HG02885 (cell line): Measurements from ENCODE around the gene NUCB2.
"Not testable (repeated sequence)": the region's sequence is repeated elsewhere in the genome, so short reads cannot be mapped to it uniquely, and the experiment has no call there.

Source experiments
- ATAC-seq: cut with Tn5 transposase; IDR thresholded peaks from one replicate; pipeline ENCODE4 v1.9.1; 2021; ENCODE audit warnings: mild to moderate bottlenecking; ENCODE audit not compliant: unreplicated experiment, poor library complexity

Gene NUCB2

DNA sequence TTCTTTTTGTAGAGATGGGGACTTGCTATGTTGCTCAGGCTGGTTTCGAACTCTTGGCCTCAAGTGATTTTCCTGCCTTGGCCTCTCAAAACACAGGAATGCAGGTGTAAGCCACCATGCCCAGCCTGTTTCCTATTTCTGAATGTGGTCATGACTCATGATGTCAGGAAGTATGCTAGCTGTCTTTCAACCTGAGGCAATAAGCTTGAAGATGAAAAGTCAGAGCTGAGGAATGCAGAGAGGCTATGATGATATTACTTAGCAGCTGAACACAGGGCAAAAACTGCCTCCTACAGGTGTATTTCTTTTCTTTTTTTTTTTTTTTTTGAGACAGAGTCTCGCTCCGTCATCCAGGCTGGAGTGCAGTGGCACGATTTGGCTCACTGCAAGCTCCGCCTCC is 9.0 kb upstream of the NUCB2 start:
- no peak for ATAC-seq

DNA sequence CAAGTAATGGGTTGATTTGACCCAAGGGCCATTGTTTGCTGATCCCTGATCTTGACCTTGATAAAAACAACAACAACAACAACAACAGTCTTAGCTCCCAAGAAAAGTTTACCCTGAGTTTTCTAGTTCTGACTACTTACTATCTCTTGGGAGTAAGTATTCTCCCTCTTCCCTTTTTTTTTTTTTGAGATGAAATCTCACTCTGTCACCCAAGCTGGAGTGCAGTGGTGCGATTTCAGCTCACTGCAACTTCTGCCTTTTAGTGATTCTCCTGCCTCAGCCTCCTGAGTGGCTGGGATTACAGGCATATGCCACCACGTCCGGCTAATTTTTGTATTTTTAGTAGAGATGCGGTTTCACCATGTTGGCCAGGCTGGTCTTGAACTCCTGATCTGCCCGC is 8.0 kb upstream of the NUCB2 start:
- ATAC-seq, result not testable (repeated sequence)

DNA sequence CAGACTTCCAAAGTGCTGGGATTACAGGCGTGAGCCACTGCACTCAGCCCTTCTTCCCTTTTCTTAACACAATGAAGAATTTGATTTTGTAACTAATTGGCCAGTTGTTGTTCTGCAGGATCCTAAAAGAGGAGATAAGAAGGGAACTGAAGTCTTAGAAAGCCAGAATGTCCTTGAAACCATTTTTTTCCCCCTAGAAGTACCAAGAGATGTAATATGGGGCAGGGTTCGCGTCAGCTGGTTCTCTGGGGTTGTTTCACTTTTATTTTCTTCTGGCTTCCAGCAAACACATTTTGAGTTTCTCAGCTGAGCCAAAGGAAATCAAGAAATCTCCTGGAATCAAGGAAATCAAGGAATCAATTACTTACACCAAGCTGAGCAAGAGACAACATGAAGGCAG is 7.6 kb upstream of the NUCB2 start:
- no peak for ATAC-seq

DNA sequence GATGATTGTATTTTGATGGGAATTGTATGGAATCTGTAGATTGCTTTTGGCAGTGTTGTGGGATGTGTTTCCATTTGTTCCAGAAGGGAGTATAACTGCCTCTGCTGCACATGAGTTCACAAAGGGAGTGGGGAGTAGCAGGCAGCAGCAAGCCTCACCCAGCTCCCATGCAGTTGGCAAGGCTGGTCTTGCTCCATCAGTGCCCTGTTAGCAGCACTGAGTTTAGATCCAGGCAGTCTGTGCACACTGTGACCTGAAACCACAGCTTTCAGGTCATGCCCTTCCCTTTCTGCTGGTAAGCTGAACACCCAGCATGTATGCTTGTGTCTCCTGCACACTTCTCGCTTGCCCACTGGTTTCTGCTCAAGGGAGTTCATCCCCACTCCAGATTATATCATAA is 3.7 kb upstream of the NUCB2 start:
- ATAC-seq, result no peak

DNA sequence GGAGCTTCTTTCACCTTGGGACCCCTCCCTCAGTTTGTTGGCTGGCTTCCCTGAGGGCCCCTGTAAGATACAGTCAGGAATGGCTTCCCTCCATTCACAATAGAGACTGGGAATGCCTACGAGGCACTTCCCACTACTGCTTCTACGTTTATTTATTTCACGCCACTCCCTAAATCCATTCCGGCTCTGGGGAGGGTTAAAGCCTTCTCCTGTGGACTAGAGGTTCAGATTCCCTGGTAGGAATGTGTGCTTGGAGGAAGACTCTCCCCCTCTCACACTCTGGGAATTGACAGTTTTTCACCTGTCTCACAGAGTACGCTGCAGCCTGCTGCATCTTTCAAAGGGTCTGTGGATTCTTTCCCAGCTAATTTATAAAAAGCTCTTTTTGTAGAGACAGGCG is 3.3 kb upstream of the NUCB2 start:
- ATAC-seq, result no peak

DNA sequence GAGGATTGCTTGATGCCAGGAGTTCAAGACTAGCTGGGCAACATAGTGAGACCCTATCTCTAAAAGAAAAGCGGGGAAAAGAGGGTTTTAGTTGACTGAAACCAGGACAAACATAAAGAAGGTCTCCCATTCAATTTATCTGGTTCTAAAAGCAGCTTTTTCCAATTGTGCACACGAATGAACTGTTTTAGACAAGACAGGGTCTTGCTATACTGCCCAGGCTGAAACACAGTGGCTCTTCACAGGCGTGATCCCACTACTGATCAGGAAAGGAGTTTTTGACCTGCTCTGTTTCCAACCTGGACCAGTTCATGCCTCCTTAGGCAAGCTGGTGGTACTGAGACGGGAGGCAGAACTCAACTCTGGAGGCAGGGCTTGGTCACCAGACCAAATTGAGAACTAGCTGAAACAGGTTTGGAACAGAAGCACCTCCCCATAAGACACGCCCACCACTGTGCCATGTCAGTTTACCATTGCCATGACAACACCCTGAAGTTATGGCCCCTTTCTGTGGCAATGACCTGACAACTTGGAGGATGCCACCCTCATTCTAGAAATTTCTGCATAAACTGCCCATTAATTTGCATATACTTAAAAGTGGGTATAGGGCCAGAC is 2.8 kb upstream of the NUCB2 start:
- no peak for ATAC-seq

DNA sequence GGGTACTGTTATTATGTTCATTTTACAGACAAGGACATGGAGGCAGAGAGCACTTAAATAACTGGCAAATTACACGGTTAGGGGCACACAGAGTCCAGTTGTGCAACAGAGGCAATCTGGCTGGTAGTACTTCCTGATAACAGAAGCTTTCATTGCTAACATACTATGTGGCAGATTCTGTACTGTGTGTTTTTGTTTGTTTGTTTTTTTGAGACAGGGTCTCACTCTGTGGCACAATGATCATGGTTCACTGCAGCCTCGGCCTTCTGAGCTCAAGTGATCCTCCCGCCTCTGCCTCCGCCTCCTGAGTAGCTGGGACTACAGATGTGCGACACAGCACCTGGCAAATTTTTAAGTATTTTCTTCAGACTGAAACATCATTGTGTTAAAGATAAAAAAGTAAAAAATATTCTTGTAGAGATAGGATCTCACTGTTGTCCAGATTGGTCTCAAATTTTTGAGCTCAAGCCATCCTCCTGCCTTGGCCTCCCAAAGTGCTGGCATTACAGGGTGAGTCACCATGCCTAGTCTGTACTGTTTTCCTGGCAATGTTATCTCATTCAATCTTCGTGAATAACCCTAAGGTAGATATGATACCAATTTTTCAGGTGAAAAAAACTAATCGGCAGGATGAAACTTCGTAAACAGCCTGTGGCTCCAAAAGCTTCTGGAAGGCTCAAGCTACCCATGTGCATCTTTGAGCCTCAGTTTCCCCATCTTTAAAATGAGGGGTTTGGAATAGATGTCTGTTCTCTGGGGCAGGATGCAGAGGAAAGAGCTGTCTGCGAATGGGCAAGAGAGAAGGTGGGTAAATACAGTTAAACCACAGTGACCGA is 921 bp upstream of the NUCB2 start:
- ATAC-seq, result no peak

DNA sequence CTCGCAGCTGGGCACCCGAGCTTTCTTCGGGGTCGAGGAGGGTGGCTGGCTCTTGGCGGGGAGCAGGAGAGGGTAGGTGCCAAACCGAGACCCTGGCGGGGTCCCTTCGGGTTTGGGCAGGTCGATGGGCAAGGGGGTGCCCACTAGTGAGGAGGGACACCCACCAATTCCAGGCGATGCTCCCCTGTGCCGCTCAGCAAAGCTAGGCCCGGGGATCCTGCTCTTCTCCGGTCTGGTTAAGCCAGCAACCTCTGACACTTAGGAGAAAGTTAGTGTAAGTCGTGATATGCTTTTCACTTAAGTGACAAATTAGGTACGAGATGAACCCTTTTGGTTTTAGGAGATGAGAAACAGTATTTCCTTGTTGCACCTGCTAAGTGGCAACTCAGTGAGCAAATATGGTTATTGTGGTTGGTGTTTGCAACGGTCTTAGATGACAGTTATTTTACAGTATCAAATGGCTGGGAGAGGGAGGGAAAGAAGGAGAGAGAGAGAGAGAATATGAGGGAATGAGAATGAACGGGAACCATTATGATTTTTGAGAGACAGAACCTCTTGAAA is 565 bp downstream of the NUCB2 start:
- peak; percentile 20 for ATAC-seq

DNA sequence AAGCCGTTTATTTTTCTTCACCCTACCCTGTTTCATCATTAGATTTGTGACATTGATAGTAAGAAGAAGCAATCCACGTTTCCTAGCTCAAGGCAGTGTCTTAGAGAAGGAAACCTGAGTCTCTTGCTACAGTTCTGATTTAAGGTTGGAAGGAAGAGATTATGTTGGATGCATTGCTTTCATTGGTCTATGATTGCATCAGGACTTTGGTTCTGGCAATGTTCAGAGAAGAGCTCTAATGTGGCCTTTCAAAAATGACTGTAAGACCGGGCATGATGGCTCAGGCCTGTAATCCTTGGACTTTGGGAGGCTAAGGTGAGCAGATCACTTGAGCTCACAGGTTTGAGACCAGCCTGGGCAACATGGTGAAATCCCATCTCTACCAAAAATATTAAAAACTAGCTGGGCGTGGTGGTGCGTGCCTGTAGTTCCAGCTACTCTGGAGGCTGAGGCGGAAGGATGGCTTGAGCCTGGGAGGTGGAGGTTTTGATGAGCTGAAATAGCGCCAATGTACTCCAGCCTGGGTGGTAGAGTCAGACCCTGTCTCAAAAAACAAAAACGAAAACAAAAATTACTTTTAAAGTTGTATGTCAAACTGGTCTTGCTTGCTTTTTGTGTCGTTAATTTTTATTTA is 4.1 kb downstream of the NUCB2 start:
- no peak for ATAC-seq

DNA sequence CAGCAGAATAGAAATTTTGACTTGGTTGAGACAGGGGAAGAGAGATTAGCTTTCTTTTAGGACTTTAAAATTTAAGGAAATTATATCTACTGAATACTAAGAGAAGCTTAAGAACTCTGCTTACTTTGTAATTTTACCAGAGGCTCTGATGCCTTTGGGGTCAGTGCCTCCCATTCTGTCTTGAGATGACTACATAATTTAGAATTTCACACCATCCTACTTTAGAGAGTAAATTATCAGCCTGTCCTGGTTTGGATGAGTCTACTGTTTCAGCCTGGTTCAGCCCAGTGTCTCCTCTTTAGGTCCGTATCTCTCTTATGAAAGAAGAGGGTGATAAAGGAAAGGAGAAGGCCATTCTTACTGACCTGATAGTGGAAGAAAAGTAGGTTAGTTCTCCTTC is 9.8 kb downstream of the NUCB2 start:
- no peak for ATAC-seq

DNA sequence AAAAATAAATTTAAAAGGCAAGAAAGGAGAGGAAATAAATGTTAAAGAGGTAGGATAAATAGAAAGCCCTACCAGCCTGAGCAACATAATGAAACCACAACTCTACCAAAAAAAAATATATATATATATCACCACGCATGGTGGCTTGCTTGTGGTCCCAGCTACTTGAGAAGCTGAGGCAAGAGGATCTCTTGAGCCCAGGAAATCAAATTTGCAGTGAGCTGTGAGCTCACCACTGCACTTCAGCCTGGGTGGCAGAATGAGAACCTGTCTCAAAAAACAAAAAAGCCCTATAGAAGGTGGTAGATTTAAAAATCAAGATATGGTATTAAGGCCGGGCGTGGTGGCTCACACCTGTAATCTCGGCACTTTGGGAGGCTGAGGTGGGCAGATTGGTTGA is 10.5 kb downstream of the NUCB2 start:
- ATAC-seq, result no peak

DNA sequence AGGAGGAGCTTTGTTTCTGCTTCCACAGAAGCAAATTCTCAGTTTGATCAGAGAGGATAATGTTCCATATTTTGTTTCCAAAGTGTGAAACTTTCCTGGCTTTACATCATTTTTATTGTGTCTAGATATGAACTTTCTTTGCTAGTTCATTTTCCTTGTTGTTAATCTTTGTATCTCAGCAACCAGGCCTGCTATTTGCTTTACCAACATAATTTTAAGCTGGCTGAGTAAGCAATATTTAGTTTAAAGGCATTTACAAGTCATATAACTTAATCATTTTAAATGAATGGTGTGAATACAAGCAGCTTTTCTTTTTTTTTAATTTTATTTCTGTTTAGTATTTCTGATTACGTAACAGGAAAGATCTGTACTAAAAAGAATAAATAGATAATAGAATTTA is 15.2 kb downstream of the NUCB2 start:
- no peak for ATAC-seq

DNA sequence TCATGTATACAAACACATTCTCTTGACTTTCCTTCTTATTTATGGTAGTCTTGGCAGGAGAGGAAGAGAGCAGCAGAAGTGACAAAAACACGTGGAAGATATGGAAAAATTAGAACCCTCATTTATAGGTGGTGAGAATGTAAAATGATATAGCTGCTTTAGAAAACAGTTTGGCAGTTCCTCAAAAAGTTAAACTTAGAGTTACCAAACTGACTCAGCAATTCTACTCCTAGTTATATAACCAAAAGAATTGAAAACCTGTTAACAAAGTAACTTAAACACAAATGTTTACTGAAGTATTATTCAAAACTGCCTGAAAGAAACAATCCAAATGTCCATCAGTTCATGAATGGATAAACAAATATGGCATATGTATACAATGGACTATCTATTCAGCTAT is 16.8 kb downstream of the NUCB2 start:
- ATAC-seq, result no peak

DNA sequence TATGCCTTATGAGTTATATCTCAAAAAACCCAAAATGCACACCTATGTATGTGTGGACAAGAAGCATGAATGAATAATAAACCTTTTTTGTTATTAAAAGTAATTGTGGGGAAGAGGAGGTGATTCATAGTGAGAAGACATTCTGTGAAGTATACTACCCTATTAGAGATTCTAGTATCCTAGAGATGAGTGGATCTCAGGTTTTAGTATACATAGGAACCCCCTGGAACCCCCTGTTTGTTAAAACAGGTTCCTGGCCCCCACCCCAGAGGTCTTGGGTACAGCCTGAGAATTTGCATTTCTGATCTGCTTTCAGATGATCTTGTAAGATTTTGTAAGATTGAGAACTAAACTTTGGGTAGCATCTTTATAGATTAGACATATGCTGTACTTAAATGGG is 17.5 kb downstream of the NUCB2 start:
- peak; percentile 50 for ATAC-seq

DNA sequence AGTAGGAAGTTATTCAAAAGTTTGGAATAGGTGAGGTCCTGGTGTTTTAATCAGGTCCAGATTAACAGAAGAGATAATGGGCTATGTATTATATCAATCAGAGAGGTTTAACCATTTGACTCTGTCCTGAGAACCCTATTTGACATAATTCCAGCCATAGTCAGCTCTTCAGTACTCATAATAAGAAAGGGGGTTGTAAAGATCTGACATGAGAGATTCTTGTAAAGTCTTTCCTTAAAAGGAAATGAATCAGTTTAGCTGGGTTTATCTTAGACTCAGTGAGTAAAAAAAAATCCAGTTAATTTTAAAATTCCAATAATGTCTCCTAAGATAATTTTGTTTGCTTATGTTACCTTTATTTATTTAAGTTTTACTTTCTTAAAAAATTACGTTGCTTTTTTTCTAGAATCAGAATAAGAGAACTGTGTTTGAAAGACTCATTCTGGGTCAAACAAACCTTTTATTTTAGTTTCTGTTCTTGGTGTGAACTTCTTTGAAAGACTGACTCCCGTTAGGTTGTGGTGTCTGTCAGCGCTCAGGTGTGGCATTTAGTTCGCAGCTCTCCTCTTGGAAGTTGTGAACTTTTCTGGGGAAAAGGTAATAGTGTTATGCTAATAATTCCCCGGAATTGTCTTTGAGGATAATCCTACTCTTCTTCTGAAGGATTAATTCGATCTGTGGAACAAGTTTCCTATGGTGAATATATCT is 20.5 kb downstream of the NUCB2 start:
- peak; percentile 40 for ATAC-seq

DNA sequence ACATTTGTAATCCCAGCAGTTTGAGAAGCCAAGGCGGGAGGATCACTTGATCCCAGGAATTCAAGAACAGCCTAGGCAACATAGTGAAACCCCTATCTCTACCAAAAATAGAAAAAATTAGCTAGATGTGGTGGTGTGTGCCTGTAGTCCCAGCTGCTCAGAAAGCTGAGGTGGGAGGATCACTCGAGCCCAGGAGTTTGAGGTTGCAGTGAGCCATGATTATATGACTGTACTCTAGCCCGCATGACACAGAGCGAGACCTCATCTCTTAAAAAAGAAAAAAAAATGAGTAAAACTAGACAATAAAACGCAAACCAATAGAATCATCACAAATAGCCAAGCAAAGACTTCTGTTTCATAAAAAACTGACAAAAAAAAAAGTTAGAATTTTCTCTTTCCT is 21.8 kb downstream of the NUCB2 start:
- ATAC-seq, result peak; percentile 83

DNA sequence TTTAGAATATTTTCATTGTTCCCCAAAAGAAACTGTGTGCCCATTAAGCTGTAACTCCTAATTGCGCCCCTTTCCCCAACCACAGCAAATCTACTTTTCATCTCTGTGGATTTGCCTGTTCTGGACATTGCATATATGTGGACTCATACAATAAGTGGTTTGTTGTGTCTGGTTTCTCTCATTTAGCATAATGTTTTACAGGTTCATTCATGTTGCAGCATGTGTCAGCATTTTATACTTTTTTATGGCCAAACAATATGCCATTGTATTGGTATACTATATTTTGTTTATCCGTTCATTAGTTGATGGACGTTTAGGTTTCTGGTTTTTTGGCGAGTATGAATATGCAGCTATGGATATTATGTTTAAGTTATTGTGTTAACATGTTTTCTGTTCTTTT is 23.8 kb downstream of the NUCB2 start:
- no peak for ATAC-seq

DNA sequence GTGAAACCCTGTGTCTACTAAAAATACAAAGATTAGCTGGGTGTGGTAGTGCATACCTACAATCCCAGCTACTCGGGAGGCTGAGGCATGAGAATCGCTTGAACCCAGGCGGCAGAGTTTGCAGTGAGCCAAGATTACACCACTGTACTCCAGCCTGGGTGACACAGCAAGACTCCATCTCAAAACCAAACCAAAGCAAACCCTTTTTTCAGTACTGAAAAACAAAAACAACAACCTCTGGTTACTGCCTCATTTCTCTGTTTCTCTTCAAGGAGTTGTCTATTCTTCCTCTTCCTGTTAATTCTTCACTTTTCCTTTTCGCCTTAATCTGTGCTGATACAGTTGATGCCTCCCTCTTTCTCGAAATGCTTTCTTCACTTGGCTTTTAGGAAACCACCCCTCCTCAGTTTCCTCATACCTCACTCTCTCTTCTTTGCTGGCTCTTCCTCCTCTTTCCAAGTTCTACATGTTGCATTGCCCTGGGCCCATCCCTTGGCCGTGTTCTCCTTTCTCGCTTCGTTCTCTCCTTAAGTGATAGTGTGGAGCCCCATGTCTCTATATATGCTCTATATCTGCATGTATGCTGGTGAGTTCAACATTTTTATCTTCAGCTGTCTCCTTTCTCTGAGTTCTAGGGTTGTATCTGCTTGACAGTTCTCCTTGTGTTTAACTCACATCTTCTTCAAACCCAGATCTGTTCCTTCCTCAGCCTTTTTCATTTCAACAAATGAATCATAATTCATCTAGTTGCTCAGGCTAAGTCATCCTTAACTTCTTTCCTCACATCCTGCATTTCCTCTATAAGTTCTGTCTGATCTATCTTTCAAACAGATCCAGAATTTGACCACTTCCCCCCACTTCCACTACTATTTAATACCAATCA is 37.1 kb downstream of the NUCB2 start:
- ATAC-seq, result no peak

DNA sequence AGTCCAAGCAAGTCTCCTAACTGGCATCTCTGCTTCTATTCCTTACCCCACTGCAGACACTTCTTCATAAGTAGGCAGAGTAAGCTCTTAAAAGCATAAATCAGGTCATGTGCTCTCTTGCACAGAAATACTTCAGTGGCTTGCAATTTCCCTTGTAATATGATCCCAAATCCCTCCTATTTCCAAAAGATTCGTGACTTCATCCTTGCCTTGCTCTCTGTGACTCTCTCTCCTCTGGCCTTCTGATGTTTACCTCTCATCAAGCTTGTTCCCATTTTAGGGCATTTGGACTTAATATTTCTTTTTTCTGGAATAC is 37.7 kb downstream of the NUCB2 start:
- no peak for ATAC-seq

DNA sequence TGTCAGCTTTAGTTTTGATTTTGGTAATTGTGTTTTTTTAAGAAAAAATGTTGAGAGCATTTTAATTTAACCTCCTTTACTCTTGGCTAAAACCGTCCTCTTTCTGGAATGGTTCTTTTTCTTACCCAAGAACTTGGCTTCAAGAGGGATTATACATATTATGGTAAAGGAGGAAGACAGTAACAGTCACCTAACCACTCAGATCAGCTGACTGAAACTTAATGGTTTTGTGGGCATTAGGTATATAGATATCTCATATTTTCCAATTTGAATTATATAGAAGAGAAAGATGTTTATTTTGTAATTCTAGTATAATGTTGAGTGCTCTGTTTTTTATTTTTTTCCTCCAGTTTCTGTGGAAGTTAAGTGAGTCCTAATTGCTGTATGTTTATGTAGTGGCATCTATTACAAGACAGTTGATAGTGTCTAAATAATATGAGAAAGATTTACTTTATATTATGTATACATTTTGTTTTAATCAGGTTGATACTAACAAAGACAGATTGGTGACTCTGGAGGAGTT is 38.4 kb downstream of the NUCB2 start:
- no peak for ATAC-seq
